Thymus (tissue), 11 donors: ENCODE results near the gene RPRD1B. TPM values are rescaled to one million over a fixed set of nuclear protein-coding genes. Genes with fewer than 3 reads are reported as not detected.

Experiments used
- DNase-seq, 9 donors: peaks; one replicate each; pipeline ENCODE4 v3.0.0-alpha.2; 2013; ENCODE audit warnings: low spot score in 9 of 9, low read depth in 6 of 9, missing footprints in 1 of 9
- H3K27ac ChIP-seq, 2 donors: one replicate each; pipeline ENCODE4 v1.5.1; 2013; ENCODE audit warnings: control low read depth in 1 of 2, low read depth in 1 of 2, low read length in 1 of 2, mild to moderate bottlenecking in 1 of 2, moderate library complexity in 1 of 2
- H3K27me3 ChIP-seq, 2 donors: one replicate each; pipeline ENCODE4 v1.5.1; 2013; ENCODE audit warnings: low read length in 1 of 2; ENCODE audit not compliant: control insufficient read depth in 2 of 2, insufficient read depth in 1 of 2
- H3K36me3 ChIP-seq, 2 donors: one replicate each; pipeline ENCODE4 v1.5.1; 2013; ENCODE audit warnings: low read length in 1 of 2, mild to moderate bottlenecking in 1 of 2, moderate library complexity in 1 of 2; ENCODE audit not compliant: control insufficient read depth in 2 of 2, insufficient read depth in 2 of 2
- H3K4me1 ChIP-seq, 2 donors: one replicate each; pipeline ENCODE4 v1.5.1; 2013; ENCODE audit warnings: low read length in 2 of 2; ENCODE audit not compliant: control insufficient read depth in 2 of 2, insufficient read depth in 2 of 2
- H3K4me3 ChIP-seq, 2 donors: one replicate each; pipeline ENCODE4 v1.5.1; 2013; ENCODE audit warnings: low read length in 2 of 2, control low read depth in 1 of 2, mild to moderate bottlenecking in 1 of 2
- H3K9me3 ChIP-seq, 2 donors: one replicate each; pipeline ENCODE4 v1.5.1; 2013; ENCODE audit warnings: low read length in 1 of 2, mild to moderate bottlenecking in 1 of 2; ENCODE audit not compliant: control insufficient read depth in 2 of 2, insufficient read depth in 1 of 2
- WGBS: extraction: QIAGEN DNeasy Blood & Tissue Kit; methylation state at CpG from one replicate; pipeline ENCODE4 v1.1.7; 2013; 5-methylcytosine and 5-hydroxymethylcytosine counted together
- polyA plus RNA-seq: library from polyadenylated mRNA; stranded (reverse); fragments of 200-250 nt; gene quantifications from one replicate; pipeline ENCODE4 v1.2.3, GENCODE V29; 2013
- total RNA-seq: library from RNA; stranded (reverse); fragments of 120-200 nt; gene quantifications from one replicate; pipeline ENCODE4 v1.2.4, GENCODE V29; 2013
- donor health status: healthy.

RPRD1B gene
- total and polyA plus RNA-seq, 2 donors, result 14.5 to 17.6 TPM

- 95% methylated on average over 11 of the region's 11 CpGs for WGBS
- Histone ChIP-seq H3K4me1 (peaks cover 0 to 10% of the 10 kb centered on the region in 2 donors), H3K27ac (no peak overlapping the region), H3K9me3 (no peaks in the 10 kb centered on the region), H3K36me3 (no peaks in the 10 kb centered on the region), H3K4me3 (no peak overlapping the region), H3K27me3 (no peaks in the 10 kb centered on the region)
- DNase-seq, result no peak
These were observed 104.0 kb downstream of the RPRD1B start for GRCh38 chr20:38137441-38138037.

GRCh38 chr20:38138086-38138778 lies 104.7 kb downstream of the RPRD1B start:
- Histone ChIP-seq H3K9me3 (no peaks in the 10 kb centered on the region), H3K27me3 (no peaks in the 10 kb centered on the region), H3K27ac (no peak overlapping the region), H3K36me3 (no peaks in the 10 kb centered on the region), H3K4me3 (no peak overlapping the region), H3K4me1 (peaks cover 0 to 12% of the 10 kb centered on the region in 2 donors)
- DNase-seq, result no peak
- WGBS, result 95% methylated on average over 15 of the region's 15 CpGs

- Histone ChIP-seq H3K4me3 (no peak overlapping the region), H3K4me1 (peaks cover 0 to 19% of the 10 kb centered on the region in 2 donors), H3K27me3 (no peaks in the 10 kb centered on the region), H3K36me3 (no peaks in the 10 kb centered on the region), H3K9me3 (no peaks in the 10 kb centered on the region), H3K27ac (no peak overlapping the region)
- 94% methylated on average over 25 of the region's 25 CpGs for WGBS
- no peak for DNase-seq
These were observed 105.8 kb downstream of the RPRD1B start for GRCh38 chr20:38139156-38139912.

GRCh38 chr20:38139977-38140753 lies 106.6 kb downstream of the RPRD1B start:
- no peaks in the 10 kb centered on the region for H3K27me3 ChIP-seq
- H3K36me3 ChIP-seq, result no peaks in the 10 kb centered on the region
- H3K9me3 ChIP-seq, result no peaks in the 10 kb centered on the region
- H3K4me1 ChIP-seq, result peaks cover 0 to 12% of the 10 kb centered on the region in 2 donors
- WGBS, result 86% methylated on average over 12 of the region's 12 CpGs
- H3K27ac ChIP-seq, result no peak overlapping the region
- DNase-seq, result no peak
- H3K4me3 ChIP-seq, result no peak overlapping the region

GRCh38 chr20:38141204-38141888 lies 107.8 kb downstream of the RPRD1B start:
- H3K27me3 ChIP-seq, result no peaks in the 10 kb centered on the region
- no peak overlapping the region for H3K4me3 ChIP-seq
- DNase-seq, result no peak
- H3K36me3 ChIP-seq, result no peaks in the 10 kb centered on the region
- H3K9me3 ChIP-seq, result no peaks in the 10 kb centered on the region
- WGBS, result 95% methylated on average over 23 of the region's 23 CpGs
- no peak overlapping the region for H3K27ac ChIP-seq
- peaks cover 0 to 12% of the 10 kb centered on the region in 2 donors for H3K4me1 ChIP-seq

Other genes with a start within 250 kb of the RPRD1B start
- gene VSTM2L, start 130.6 kb upstream of the RPRD1B start, total RNA-seq, result 4.4 TPM
- gene VSTM2L, start 130.6 kb upstream of the RPRD1B start, polyA plus RNA-seq, result 2.7 TPM
- 15.4 TPM for gene TTI1, start 290 bp upstream of the RPRD1B start, total RNA-seq
- gene TTI1, start 290 bp upstream of the RPRD1B start, polyA plus RNA-seq, result 11.2 TPM
- 9.3 TPM for gene TGM2, start 131.5 kb downstream of the RPRD1B start, total RNA-seq
- 47.2 TPM for gene TGM2, start 131.5 kb downstream of the RPRD1B start, polyA plus RNA-seq
- gene KIAA1755, start 227.0 kb downstream of the RPRD1B start, total RNA-seq, result 0.66 TPM
- 5.5 TPM for gene KIAA1755, start 227.0 kb downstream of the RPRD1B start, polyA plus RNA-seq